GM21786 (cell line): ENCODE results near the gene HCRT.
A peak's percentile ranks its signal among the peaks of the same experiment; 100 is the strongest.
"Not testable (repeated sequence)": the region's sequence is repeated elsewhere in the genome, so short reads cannot be mapped to it uniquely, and the experiment has no call there.

Experiments used
- ATAC-seq: cut with Tn5 transposase; IDR thresholded peaks from one replicate; pipeline ENCODE4 v1.9.1; 2021; ENCODE audit not compliant: unreplicated experiment

HCRT gene

DNA sequence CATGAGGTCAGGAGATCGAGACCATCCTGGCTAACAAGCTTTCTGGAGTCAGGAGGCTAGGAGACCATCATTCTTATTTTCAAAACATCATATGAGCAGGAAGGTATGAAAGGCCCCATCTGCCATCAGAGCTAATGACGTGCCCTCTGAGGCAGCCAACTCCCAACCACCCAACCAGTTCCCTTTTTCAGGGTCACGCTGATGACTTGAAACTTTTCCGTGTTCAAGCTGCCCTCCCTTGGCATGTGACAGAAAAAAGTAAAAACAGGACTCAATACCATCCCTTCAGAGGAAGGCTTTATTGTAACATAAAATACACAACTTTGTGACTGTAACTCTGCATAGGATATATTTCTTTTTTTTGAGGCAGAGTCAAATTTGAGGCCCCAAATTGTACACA is 13.6 kb upstream of the HCRT start:
- ATAC-seq: no peak

DNA sequence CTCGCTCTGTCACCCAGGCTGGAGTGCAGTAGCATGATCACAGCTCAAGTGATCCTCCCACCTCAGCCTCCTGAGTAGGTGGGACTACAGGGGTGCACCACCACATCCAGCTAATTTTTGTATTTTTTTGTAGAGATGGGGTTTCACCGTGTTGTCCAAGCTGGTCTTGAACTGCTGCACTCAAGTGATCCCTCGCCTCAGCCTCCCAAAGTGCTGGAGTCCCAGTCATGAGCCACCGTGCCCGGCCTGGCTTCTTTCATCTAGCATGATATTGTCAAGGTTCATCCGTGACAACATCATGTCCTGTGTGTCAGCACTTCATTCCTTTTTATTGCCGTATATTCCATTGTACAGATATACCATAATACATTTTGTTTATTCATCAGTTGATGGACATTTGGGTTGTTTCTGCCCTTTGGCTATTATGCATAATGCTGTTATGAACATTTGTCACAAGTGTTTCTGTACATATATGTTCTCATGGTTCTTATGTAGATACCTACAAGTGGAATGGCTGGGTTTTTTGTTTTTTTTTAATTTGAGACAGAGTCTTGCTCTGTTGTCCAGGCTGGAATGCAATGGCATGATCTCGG is 12.4 kb upstream of the HCRT start:
- no peak for ATAC-seq

DNA sequence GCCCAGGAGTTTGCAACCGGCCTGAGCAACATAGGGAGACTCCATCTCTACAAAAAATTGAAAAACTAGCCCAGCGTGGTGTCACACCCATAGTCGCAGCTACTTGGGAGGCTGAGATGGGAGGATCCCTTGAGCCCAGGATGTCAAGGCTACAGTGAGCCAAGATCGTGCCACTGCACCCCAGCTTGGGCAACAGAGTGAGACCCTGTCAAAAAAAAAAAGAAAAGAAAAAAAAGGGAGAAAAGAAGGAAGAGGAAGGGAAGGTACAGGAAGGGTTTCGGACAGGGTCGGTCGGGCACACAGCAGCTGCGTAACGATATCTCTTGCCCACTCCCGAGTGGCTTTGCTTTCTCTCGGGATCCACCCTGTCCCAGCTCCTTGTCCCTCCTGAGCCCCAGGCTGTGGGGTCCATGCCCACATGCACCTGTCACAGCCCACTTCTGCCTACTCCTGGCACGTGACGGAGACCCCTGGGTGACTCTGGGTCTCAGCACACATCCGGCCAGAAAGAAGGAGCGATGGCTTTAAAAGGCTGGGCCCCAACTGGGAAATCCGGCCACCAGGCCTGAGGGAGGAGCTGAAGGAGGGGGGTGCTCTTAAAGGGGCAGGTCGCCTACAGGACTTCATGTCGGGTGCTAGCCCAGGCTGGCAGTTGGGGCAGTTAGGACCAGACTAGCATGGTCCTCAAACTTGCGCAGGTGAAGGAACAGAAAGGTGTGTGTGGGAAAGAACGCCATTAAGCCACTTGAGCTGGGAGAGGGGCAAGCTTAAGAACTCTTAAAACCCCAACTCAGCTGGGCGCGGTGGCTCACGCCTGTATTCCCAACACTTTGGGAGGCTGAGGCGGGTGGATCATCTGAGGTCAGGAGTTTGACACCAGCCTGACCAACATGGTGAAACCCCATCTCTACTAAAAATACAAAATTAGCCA is 9.0 kb upstream of the HCRT start, which contains the start of gene GHDC:
Gene GHDC, minus strand, starts transcription at position 526 of the 931 bp plus-strand sequence. CDS start 913 bp downstream, outside the sequence.
- peak; percentile 86 for ATAC-seq

DNA sequence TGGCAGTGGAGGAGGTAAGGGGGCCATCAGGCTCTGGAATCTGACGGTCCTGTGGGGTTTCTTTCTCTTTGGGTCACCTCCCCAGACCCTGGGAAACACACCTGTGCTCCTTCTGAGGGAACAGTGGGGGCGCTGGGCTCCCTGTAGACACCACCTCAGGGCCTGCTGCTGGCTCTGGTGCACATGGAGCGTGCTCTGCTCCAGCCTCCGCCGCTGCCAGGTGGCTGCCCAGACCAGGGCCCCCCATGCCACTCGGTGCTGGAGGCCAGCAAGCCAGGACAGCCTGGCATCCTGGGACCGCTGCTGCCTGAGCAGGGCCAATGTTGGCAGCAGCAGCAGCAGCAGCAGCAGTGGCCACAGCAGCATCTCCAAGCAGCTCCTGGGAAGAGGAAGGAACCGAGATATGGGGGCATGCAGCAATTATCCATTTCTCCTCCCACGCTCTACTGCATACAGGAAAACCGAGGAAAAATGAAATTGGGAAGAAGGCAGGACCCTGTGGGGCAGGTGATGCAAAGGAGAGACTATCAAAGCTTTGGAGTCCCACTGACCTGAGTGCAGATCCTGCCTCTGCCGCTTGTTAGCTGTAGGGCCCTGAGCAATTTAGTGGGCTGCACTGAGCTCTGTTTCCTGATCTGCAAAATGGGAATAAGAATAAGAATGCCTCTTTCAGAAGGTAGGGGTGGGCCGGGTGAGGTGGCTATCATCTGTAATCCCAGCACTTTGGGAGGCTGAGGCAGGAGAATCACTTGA is 8.1 kb upstream of the HCRT start:
- no peak for ATAC-seq

DNA sequence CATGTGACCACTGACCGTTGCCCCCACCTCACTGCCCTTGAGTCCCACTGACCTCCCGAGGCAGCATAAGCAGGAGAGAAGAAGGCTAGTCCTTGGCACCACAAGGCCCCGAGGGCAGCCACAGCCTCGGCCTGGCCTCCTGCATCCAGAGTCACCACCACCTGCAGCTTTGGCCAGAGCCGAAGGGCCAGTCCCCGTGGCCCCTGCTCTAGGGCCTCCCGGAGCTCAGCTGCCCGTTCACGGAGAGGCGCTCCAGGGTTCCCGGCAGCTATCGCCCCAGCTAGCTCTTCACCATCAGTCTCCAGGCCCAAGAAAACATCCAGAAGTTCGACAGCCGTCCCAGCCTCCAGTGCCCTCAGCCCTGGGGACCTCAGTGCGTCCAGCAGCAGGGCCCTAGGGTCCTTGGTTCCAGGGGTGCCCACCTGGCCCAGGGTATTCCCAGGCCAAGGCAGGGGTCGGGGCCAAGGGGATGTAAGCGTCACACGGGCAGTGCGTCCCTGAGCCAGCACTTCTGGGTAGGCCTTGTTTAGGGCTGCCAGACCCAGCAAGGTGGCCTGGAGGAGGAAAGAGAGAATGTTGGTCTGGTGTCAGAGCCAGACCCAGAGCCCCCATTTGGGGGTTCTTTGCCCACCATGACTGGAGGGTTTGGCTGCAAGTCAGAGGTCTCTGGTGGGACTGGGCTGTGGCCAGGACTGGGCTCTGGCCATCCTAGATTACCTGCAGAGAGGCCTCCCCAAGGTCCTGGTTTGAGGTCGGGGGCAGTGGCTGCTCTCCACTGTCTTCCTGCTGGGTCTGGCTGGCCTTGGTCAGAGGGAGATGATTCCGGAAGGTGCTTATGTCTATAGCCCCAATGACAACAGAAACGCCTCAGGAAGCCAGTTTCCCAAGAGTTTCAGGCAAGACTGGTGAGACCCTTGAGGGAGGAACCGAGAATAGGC is 7.2 kb upstream of the HCRT start:
- ATAC-seq: no peak

DNA sequence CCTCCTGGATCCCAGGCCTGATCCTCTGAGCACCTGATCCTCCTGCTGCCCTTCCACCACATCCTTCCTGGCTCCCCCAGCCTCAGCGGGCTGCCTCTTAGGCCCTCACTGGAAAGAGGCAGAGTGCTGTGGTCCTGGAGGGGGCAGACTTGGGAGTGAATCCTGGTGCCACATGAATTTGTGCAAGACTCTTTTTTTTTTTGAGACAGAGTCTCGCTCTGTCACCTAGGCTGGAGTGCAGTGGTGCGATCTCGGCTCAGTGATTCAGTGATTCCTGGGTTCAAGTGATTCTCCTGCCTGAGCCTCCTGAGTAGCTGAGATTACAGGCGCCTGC is 6.0 kb upstream of the HCRT start:
- no peak for ATAC-seq

DNA sequence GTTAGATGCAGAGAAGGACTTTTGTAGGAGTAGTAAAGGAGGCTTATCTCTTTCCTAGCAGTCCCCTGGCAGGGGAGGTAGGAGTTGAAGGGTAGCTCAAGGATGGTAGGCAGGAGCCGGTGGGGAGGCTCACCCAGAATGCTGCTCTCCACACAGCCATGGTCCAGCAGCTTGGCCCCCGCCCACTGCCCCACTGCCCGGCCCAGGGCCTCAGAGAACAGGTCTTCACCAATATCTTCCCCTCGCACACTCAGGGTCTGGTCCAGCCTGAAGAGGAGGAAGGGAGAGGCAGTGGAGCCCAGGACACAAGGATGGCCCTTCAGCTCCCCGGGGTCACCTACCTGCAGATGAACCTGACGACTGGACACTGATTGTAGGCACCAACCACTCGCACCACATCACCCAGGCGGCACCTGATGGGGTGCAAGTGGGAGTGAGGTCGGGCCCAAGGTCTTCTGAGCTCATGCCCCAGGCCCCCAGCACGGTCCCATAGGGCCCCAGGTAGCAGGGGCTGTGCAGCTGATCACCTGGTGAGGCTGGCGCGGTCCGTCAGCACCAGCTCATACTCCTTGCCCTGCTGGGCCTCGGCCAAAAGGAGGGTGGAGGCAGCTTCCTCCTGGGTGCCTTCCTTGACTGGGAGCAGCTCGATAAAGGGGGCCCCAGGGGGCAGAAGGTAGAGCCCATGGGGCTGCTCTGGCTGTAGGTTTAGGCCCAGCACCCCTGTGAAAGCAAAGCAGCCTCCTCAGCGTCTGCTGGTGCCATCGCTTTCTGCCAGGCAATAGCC is 5.4 kb upstream of the HCRT start:
- no peak for ATAC-seq

DNA sequence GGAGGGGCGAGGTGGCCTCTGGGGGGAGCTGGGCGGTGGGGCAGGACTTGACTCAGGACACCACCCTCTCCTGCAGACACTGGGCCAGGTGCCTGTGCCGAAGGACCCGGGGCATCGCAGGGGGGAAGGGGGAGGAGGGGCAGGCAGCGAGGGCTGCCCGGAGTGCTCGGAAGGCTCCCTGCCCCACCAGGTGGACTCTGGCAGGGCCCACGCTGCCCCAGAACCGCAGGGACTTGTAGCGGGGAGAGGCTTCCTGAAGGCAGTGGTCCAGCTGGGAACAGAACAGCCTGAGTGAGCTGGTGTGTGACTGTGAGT is 4.4 kb upstream of the HCRT start:
- no peak for ATAC-seq

DNA sequence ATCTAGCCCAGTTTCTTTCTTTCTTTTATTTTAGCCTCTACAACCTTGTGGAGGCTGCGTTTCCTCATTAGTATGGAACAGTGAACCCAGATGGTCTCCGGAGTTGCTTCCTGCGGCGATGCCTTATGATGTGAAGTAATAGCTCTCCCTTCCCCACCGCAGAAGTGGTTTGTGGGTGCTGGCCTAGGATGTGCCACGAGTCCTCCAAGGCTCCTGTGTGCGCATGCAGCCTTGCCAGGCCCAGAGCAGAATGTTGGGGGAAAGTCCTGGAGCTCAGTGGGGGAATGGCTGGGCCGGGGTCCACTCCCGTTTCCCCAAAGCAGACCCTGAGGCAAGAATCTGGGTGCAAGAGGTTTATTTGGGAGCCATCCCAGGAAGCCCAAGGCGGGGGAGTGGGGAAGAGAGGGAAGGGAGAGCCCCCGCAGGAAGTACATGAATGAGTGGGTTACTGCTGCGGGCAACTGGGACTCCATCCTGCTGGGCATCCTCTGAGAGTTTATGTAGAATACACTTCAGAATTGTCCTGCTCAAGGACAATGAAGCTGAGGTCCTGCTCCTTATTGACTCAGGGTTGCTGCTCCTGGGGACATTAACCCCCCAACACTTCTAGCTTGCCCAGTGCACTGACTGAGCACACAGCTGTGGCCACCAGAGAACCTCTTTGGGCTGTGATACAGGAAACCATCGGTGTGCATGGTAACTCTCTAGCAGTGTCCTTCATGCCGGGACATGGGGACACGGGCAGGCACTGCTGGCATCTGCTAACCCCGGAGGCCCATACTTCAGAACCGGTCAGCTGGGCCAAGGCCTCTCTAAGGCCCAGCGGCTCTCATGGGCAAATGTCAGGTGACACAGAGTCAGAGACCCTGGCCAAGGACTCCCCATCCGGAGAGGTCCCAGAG is 3.7 kb upstream of the HCRT start:
- no peak for ATAC-seq

DNA sequence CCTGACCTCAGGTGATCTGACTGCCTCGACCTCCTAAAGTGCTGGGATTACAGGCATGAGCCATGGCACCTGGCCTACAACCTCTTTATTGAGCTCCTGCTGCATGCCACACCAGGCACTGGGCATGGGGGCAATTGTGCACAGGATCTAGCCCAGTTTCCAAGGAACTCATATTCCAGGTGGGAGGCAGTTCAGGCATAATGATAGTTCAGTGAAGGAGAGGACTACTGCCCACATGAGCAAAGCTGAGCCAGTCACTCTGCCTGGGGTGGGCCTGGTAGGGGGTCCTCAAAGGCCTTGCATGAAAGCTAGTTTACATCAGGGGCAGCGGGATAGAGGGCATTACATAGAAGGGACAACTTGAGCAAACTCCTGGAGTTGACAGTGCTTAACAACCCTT is 2.6 kb upstream of the HCRT start:
- no peak for ATAC-seq

DNA sequence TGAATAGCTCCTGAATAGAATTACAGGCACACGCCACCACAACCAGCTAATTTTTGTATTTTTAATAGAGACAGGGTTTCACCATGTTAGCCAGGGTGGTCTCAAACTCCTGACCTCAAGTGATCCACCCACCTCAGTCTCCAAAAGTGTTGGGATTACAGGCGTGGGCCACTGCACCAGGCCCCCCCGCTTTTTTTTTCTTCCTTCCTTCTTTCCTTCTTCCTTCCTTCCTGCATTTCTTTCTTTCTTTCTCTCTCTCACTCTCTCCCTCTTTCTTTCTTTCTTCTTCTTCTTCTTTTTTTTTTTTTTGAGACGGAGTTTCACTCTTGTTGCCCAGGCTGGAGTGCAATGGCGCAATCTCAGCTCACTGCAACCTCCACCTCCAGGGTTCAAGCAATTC is 939 bp upstream of the HCRT start:
- ATAC-seq: not testable (repeated sequence)

DNA sequence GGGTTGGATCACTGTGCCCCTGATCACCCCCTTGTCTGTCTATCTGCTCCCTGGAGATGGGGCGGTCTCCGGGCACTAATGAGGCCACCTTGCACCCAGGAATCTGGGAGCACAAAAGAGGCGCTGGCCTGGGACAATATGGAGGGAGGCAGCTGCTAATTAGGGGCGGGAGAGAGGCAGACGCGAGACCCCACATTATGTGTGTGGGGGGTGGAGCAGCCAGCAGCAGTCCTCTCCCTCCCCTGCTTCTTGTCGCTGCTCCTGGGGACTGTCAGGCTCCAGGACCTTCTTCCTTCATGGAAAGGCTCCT is 324 bp upstream of the HCRT start:
- ATAC-seq: no peak

DNA sequence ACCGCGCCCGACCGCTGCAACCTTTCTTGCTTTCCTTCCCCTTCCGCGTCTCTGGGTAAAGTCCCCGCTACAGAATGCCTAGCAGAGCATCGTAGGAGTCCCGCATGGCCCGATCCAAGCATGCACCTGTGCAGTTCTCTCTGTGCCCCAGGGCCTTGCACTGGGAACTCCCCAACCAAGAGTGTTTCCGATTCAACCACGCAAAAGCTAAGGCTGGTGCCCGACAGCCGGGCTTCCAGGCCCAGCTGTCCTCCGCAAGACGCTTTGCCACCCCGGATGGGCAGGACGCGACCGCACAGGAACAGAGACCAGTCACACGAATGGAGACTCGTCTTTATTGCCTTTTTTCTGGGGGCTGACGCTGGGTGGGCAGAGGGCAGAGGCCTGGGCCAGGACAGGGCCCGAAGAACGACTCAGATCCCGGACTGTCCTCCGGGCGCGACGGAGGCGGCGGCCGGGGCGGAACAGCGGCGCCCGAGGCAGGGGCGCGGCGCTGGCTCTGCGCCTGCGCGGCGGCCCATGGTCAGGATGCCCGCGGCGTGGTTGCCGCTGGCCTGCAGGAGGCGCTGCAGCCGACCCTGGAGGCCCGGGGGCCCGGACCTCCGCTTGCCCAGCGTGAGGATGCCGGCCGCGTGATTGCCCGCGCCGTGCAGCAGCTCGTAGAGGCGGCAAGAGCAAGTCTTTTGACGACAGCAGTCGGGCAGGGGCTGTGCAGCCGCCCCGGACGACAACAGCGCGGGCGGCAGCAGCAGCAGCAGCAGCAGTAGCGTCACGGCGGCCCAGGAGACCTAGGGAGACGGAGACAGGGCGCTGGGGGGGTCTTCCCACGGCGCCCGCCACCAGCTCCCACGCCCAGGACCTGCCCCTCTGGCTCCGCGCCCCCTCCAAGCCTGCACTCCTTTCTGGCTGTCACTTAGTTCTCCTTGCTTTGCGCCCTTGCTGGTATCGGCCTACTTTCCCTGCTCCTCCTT is 1.2 kb downstream of the HCRT start:
- ATAC-seq: peak; percentile 70

DNA sequence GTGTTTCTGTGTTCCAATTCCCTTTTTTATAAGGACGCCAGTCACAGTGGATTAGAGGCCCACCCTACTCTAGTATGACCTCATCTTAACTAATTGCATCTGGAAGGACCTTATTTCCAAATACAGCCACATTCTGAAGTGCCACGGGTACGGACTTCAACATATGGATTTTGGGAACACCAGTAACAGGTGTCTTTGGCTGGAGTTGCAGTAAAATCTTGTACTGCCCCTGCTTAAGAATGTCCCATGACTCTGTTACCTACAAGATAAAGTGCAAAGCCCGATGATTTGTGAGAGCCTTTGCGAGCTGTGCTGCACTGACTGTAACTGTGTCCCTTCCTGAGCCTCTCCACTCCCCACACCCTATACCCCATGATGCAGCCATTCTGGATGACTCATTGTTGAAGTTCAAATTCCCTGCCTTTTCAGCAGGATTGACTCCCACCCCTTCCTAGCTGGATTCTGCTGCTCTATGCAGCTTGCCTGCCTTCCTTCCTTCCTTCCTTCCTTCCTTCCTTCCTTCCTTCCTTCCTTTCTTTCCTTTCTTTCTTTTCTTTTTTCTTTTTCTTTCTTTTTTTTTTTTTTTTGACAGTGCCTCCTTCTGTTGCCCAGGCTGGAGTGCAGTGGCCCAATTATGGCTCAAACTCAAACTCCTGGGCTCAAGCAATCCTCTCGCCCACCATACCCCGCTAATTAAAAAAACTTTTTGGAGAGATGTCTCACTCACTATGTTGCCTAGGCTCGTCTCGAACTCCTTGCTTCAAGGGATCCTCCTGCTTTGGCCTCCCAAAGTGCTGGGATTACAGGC is 2.1 kb downstream of the HCRT start:
- no peak for ATAC-seq

DNA sequence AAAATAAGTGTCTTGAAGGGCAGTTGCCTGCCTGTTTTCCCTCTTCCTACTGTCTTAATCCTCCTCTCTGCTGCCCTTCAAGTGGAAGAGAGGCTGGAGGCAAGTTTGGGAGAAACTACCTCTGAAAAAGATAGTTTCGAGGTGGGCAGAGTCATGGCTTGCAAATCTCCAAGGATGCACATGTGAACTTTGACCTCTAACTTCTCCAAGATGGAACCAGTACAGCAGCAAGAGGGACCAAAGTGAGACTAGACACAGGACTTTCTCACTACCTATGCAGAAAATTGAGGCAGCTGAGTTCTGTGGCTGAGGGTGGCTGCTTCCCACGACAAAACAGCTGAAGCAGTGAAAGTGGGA is 3.4 kb downstream of the HCRT start:
- no peak for ATAC-seq

DNA sequence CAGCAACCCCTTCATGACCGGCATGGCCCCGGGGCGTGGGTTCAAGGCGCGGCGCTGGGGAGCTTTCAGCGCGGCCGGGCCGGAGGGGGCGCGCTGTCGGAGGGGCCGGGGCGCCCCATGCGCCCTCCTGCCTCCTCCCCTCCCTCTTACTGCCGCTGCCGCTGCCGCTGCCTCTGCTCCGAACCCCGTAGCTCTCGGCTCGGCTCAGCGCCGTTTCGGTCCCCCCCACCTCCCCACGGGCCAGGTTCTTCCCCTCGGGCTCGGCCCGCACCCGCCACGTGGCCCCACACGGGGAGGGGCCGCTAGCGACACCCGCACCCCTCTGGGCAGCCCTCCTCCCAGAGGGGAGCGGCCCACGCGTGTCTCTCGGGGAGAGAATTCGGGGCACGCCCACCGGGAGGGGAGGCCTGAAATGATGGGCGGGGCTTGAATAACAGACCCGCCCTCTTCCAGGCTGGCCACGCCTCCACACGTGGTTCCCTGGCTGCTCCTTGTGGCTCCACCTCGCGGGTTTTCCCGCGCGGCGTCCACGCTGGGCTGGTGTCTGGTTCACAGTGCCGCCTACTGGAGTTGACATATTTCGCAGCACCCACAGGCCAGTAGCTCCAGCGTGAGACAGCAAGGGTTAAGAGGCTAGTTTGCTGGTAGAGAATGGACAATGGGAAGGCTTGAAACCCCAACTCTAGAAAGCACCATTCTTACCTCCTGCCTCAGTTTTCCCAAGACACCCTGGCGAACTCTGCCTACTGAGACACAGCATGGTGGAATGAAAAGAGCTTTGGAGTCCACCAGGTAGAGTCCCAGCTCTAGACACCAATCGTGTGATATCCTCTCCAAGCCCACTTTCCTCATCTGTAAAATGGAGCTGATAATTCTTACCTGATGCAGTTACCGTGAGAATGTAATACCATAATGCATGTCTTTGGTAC is 4.1 kb downstream of the HCRT start, which contains the start of gene KCNH4:
Gene KCNH4, minus strand, starts transcription at position 221 of the 929 bp plus-strand sequence. Its CDS starts 197 bp downstream, at position 24.
- ATAC-seq: no peak
